22Rv1 (cell line): ENCODE data around the gene PODNL1.

Experiments used
- ZFX ChIP-seq: fragments of 450-650 bp; IDR thresholded peaks from 2 replicates; pipeline ENCODE4 v1.6.1; 2017; ENCODE audit warnings: antibody characterized with exemption, borderline replicate concordance
- TF ChIP-seq, protein P1 (sequence below): fragments of 450-650 bp; IDR thresholded peaks from 2 replicates; pipeline ENCODE4 v1.5.1; 2017; ENCODE audit warnings: mild to moderate bottlenecking

DNA sequence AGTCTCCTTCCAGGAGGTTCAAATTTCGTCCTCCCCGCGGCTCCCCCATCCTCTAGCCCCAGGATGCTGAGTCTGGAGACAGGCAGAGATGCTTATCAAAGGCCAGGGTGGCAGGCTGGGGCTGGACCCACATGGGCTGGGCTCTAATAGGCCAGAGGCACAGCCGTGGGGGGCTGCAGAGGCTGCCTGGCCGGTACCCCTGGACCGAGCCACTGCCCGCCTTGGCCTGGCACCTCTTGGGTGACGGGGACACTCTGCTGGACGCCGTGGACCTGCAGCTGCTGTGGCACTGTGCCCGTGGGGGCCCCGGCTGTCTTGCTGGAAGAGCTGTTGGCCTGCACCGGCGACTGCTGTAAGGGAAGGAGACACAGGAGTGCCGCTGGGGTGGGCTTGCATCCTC is 42.1 kb upstream of the PODNL1 start:
- TF ChIP-seq, protein P1, sequence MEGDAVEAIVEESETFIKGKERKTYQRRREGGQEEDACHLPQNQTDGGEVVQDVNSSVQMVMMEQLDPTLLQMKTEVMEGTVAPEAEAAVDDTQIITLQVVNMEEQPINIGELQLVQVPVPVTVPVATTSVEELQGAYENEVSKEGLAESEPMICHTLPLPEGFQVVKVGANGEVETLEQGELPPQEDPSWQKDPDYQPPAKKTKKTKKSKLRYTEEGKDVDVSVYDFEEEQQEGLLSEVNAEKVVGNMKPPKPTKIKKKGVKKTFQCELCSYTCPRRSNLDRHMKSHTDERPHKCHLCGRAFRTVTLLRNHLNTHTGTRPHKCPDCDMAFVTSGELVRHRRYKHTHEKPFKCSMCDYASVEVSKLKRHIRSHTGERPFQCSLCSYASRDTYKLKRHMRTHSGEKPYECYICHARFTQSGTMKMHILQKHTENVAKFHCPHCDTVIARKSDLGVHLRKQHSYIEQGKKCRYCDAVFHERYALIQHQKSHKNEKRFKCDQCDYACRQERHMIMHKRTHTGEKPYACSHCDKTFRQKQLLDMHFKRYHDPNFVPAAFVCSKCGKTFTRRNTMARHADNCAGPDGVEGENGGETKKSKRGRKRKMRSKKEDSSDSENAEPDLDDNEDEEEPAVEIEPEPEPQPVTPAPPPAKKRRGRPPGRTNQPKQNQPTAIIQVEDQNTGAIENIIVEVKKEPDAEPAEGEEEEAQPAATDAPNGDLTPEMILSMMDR: no peak
- no peak for TF ChIP-seq ZFX
